Erythroblast (primary cell): ENCODE data around the gene HOXC6.

ENCODE experiments used
- GATA1 ChIP-seq: IDR thresholded peaks from 2 replicates; pipeline ENCODE4 v1.6.1; 2011; ENCODE audit warnings: low read depth, mild to moderate bottlenecking, control low read depth, low read length, moderate library complexity
- POLR2A ChIP-seq: IDR thresholded peaks from 2 replicates; pipeline ENCODE4 v1.6.1; 2011; ENCODE audit warnings: mild to moderate bottlenecking, low read length

GRCh38 chr12:54004841-54005530 lies 23.3 kb upstream of the HOXC6 start:
- TF ChIP-seq POLR2A, result no peak
- no peak for TF ChIP-seq GATA1
